HG03439 (cell line): ENCODE results near the gene PSMA6.
A peak's percentile ranks its signal among the peaks of the same experiment; 100 is the strongest.
"Not testable (repeated sequence)": the region's sequence is repeated elsewhere in the genome, so short reads cannot be mapped to it uniquely, and the experiment has no call there.

Source experiments
- ATAC-seq: cut with Tn5 transposase; IDR thresholded peaks from one replicate; pipeline ENCODE4 v1.9.1; 2021; ENCODE audit warnings: mild to moderate bottlenecking, moderate library complexity; ENCODE audit not compliant: unreplicated experiment

PSMA6 gene

GRCh38 chr14:35317820-35318219 lies 25.6 kb downstream of the PSMA6 start:
- ATAC-seq, result no peak

DNA sequence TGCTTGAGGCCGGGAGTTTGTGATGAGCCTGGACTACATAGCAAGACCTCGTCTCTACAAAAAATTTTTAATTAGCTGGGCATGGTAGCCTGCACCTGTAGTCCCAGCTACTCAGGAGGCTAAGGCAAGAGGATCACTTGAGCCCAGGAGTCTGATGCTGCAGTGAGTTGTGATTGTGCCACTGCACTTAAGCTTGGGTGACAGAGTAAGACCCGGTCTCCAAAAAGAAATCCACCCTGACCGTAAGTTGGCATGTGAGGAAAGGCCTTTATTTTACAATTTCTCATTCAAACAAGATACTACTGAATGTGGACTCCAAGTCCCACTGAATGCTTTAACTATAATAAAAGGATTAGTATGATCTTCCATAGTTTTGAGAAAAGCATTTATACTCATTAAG lies 27.3 kb downstream of the PSMA6 start:
- ATAC-seq, result no peak

- no peak for ATAC-seq
Measured at GRCh38 chr14:35320472-35320871, 28.3 kb downstream of the PSMA6 start.

- no peak for ATAC-seq
Measured at GRCh38 chr14:35326375-35326774, 34.2 kb downstream of the PSMA6 start.

DNA sequence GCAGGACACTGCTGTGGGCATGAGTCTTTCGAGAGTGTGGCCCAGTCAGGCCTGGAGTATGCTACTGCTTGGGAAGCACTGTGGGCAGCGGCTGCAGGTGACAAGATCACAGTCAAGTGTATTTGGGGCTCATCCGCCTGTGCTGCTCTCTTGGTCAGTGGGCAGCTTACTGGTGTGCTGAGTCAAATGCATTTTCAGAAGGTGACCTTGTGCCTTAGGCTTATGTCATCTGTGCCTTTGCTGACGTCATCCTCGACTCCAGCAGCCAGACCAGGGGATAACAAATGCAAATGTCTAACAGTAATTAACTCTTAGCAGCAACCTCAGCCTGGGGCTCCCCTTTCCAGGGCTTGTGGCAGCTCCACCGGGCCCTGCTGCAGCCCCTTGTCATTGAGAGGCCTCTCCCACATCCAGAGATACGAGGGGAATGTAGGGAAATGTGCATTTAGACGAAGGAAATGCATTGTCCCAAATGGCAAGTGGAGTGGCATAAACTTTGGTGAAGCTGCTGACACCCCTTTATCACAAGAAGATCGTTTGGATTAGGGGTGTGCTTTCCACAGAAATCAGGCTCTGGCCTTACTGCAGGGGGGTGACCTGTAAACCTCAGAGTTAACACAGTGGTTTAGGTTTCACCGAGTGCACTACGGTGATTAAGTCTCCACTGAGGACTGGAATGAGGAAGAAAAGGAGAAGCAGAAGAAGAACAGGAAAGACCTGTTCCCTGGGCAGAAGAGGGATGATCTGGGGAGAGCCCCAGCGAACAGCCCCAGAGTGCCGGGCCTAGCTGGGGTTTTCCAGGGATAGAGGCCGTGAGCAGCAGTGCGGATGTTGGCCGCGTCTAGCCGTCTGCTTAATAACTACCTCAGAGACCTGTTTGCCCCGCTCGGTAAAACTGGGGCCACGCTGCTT lies 39.7 kb downstream of the PSMA6 start:
- peak; percentile 60 for ATAC-seq

DNA sequence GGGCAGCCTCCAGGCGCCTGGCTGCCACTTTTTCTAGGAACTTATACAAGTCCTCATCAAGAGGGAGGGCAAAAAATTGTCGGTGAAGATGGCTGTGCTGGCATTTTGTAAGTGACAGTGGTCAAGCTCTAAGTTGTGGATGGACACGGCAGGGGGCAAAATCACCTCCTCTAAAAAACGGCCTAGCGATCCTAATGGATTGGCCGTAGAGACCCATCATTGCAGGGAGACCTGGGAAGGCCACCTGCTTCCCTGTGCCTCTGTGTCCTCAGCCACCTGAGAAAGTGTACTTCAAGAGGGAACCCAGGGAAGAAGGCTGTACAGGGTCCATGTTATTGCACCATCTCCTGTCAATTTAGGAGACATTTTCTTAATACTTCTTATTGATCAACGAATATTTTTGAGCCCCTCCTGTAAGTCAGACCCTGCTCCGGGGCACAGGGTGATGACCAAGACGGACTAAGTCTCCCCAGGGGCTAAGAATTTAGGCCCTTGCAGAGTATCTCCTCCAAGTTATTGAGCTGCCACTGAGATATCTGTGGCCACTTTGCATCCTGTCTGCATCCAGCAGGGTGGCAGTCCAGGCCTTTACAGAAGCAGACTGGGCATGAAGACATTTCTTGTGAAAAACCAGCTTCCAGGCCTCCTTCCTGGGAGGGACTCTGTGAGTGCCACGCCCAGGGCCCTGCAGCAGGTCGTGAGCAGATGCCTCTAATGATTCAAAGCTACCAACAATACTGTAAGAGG lies 40.5 kb downstream of the PSMA6 start:
- ATAC-seq, result no peak

DNA sequence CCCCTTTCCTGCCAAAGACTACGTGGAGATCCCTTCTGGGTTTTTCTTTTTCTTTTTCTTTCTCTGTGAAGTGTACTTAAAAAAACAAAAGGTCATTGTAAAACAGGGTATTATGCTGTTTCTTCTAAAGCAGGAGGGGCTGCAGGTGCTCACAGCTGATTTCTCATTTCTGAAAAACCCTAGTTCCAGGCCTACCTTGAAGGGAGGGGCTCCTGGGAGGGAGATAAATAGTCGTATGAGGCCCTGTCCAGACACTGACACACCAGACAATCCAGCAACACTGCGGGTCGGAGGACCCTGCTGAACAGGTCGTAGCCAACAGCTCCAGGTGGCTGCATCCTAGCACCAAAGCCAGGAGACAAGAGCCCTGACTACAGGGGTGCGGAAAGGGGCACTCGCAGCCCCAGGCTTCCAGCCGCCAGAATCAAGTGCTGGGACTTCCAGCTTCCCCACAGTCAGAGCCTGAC lies 41.1 kb downstream of the PSMA6 start:
- ATAC-seq, result no peak

DNA sequence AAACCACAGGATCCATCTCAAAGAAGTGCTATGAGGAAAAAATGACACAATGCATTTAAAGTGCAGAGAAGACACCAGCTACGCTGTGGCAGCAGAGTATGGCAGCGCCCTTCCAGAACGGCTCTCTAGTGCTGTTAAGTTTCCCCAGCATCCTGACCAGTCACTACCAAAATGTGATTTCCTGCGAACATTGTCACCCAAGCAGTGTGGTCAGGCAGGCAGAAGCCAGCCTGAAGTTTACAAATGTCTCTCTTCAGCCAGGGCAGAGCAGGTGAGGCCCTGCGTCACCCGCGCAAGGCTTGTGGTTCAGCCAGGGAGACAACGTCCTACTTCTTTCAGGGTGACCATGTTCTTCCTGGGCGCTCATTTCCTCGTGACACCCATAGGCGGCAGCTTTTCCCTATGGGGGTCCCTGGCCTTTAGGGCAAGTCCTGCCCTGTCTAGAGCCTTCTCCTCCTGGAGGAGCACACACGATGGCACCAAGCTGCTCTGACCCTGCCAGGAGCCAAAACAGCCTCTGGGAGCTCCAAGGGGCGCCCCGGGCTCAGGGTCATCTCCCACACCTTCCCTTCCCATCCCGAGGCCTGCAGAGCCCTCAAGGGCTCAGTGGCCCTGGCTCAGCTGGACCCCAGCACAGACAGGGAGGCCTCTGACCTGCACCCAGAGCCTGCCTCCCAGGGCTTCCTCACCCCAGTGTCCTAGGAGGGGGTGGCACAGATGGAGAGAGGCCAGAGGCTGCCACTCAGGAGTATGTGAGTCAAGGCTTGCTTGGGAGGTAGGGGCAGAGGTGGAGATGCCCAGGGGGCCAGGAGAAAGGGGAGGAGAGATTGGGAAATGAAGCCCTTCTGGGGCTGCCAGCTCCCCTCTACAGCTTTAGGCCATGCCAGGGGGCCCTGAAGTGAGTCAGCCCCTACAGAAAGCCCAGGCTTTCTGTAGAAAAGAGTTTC lies 41.9 kb downstream of the PSMA6 start:
- ATAC-seq, result no peak

GRCh38 chr14:35335388-35336092 lies 43.4 kb downstream of the PSMA6 start:
- ATAC-seq, result no peak

DNA sequence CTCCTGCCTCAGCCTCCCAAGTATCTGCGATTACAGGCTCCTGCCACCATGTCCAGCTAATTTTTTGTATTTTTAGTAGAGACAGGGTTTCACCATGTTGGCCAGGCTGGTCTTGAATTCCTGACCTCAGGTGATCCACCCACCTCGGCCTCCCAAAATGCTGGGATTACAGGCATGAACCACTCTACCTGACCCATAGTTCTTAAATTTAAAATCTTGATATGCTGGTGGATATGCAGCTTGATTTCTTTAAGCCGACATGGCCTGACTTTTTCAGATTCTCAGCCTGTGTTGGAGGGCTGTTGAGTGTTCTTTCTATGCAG lies 44.0 kb downstream of the PSMA6 start:
- not testable (repeated sequence) for ATAC-seq

GRCh38 chr14:35336494-35337268 lies 44.5 kb downstream of the PSMA6 start:
- ATAC-seq, result no peak

DNA sequence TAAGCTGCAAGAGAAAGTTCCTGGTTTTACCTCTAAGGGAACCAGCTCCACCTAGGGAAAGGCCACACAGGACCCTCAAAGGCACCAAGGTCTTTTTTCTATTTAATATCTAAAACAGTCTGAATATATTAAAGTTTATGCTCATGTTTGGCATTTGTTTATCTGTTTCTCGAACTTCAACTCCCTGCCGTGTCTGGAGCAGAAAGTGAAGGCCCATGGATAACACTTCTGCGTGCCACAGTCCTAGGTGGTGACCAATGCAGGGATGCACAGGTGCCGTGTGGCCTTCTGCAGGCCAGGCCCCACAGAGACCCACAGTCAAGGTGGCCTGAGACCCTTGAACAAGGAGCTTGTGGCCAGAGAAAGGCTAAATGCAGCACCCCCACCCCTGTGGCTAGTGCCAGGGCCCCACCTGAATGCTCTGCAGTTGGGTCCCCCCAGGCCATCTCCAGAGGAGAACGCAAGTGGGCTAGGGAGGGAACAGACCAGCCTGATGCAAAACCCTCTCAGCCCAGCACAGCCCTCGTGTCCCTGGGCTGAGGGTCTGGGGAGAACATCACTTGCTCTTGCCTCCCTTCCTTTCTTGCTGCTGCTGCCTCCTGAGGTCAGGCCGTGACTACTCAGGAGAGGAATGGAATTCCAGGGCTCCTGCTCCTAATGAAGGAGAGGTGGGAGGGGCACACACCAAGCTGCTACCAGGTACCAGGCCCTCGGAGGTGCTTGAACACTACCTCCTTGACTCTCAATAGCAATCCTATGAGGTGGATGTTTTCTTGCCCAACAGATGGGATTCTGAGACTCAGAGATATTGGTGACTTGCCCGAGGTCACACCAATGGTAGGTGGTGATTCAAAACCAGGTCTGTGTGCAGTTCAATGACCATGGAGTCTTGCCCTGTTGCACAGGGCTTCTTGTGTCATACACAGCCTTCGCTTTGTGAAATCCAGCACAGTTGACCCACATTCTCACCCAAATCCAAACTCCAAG lies 45.4 kb downstream of the PSMA6 start:
- ATAC-seq, result no peak

- ATAC-seq, result no peak
Measured at GRCh38 chr14:35338731-35339405, 46.7 kb downstream of the PSMA6 start.

GRCh38 chr14:35339761-35340406 lies 47.7 kb downstream of the PSMA6 start:
- no peak for ATAC-seq

- ATAC-seq, result no peak
Measured at GRCh38 chr14:35340616-35341453, 48.7 kb downstream of the PSMA6 start.

DNA sequence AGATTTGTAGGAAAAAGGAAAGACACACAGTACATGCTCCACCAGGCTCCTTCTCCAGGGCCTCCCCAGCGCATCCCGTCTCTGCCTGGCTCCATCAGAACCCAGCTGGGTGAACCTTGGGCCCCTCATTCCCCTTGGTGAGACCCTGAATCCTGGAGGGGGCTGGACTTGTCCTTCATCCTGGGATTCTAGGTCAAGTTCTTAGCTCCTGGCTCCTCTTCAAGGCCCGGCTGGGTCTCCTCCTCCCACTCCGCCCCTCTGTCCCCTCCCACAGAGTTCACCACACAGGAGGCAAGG lies 49.2 kb downstream of the PSMA6 start:
- ATAC-seq, result no peak
